ENCODE data around the gene HOXA5.

DNA sequence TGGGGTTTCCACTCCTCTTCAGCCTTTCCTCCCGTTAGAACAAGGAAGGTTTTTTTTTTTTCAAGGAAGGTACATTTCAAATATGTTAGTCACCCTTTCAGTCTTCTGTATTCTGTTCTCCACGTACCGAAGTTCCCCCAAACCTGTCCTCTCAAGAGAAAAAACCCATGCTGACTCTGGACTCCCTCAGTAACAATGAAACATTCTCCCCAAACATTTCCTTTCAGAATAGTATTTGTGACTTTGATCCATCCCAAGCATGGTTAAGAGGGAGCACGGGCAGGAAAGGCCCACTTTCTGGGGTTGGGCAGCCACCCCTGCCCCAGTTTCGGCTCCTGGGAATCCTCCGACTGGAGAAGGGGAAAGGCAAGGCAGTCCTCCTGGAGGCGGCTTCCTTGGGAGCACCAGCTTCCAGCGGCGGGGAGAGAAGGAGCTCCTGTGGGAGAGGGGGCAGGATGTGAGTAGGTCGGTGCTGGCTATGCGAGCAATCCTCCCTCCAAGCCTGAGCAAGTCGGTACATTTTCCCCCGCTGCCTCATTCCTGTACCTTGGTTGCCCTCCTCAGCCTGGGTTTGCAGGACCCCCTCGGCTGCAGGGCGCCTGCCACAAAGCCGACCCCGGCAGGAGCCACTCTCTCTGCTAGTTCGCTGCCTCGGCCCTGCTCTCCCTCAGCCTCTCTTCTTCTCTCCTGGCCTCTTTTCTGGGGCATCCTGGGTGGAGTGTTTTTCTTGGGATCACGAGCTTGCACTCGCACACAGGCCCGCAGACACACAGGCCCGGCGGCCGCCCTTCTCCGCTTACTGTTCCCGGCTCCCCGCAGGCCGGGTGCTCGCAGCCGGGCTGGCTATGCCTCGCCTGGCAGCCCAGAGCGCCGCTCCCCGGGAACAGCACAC, 45.5 kb downstream of the HOXA5 start:
- no peak for TF ChIP-seq POLR2A (IDR thresholded peaks at IDR 0.05)
- TF ChIP-seq, protein P1, sequence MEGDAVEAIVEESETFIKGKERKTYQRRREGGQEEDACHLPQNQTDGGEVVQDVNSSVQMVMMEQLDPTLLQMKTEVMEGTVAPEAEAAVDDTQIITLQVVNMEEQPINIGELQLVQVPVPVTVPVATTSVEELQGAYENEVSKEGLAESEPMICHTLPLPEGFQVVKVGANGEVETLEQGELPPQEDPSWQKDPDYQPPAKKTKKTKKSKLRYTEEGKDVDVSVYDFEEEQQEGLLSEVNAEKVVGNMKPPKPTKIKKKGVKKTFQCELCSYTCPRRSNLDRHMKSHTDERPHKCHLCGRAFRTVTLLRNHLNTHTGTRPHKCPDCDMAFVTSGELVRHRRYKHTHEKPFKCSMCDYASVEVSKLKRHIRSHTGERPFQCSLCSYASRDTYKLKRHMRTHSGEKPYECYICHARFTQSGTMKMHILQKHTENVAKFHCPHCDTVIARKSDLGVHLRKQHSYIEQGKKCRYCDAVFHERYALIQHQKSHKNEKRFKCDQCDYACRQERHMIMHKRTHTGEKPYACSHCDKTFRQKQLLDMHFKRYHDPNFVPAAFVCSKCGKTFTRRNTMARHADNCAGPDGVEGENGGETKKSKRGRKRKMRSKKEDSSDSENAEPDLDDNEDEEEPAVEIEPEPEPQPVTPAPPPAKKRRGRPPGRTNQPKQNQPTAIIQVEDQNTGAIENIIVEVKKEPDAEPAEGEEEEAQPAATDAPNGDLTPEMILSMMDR (IDR thresholded peaks at IDR 0.05): no peak
